Chondrocyte (in vitro differentiated cells): ENCODE results near the gene TEX2. TPM values are rescaled to one million over a fixed set of nuclear protein-coding genes. Genes with fewer than 3 reads are reported as not detected.

ENCODE experiments used
- DNase-seq: peaks from one replicate; pipeline ENCODE4 v3.0.0; 2021; ENCODE audit warnings: mixed read lengths, low spot score
- H3K27ac Mint-ChIP-seq: one replicate; pipeline ENCODE4 v1.8.0; 2021; ENCODE audit warnings: mild to moderate bottlenecking, moderate library complexity, mixed read lengths; ENCODE audit not compliant: unreplicated experiment
- H3K27me3 Mint-ChIP-seq: 2 replicates; pipeline ENCODE4 v1.8.0; 2021; ENCODE audit warnings: low read depth, mixed read lengths
- H3K36me3 Mint-ChIP-seq: 2 replicates; pipeline ENCODE4 v1.8.0; 2021; ENCODE audit warnings: low read depth, mixed read lengths
- H3K4me1 Mint-ChIP-seq: 2 replicates; pipeline ENCODE4 v1.8.0; 2021; ENCODE audit warnings: low read depth, mild to moderate bottlenecking, mixed read lengths
- H3K4me3 Mint-ChIP-seq: one replicate; pipeline ENCODE4 v1.8.0; 2021; ENCODE audit warnings: mild to moderate bottlenecking, moderate library complexity, mixed read lengths; ENCODE audit not compliant: unreplicated experiment
- H3K9me3 Mint-ChIP-seq: 2 replicates; pipeline ENCODE4 v1.8.0; 2021; ENCODE audit warnings: low read depth, mixed read lengths
- CTCF ChIP-seq: fragments of 200-600 bp; sonication (generic); IDR thresholded peaks from 2 replicates; pipeline ENCODE4 v1.5.0; 2021; ENCODE audit warnings: antibody characterized with exemption, mild to moderate bottlenecking, moderate library complexity
- total RNA-seq: library from RNA; stranded (reverse); gene quantifications from 3 replicates; pipeline ENCODE4 v1.2.1, GENCODE V29; 2021

The TEX2 gene
- total RNA-seq, 1 donor from 2014 or later: 47.3 TPM

- no peak for DNase-seq
- peaks cover 20% of the 10 kb centered on the region for H3K4me1 Mint-ChIP-seq
- no peaks in the 10 kb centered on the region for H3K27me3 Mint-ChIP-seq
- H3K4me3 Mint-ChIP-seq: no peak overlapping the region
- TF ChIP-seq CTCF: no peak
- no peaks in the 10 kb centered on the region for H3K36me3 Mint-ChIP-seq
- H3K9me3 Mint-ChIP-seq: peaks cover under 1% of the 10 kb centered on the region
- peak overlapping the region; percentile 87 for H3K27ac Mint-ChIP-seq
These were observed 14.0 kb upstream of the TEX2 start for GRCh38 chr17:64276961-64277505.

- Mint-ChIP-seq H3K27ac (no peak overlapping the region), H3K27me3 (no peaks in the 10 kb centered on the region), H3K36me3 (no peaks in the 10 kb centered on the region), H3K9me3 (peaks cover 3% of the 10 kb centered on the region), H3K4me3 (no peak overlapping the region), H3K4me1 (peaks cover 31% of the 10 kb centered on the region)
- no peak for DNase-seq
- no peak for TF ChIP-seq CTCF
These were observed 12.0 kb upstream of the TEX2 start for GRCh38 chr17:64275016-64275415.

- H3K27me3 Mint-ChIP-seq: no peaks in the 10 kb centered on the region
These were observed 9.9 kb upstream of the TEX2 start for GRCh38 chr17:64273006-64273405.

GRCh38 chr17:64270885-64271284 is 7.8 kb upstream of the TEX2 start:
- Mint-ChIP-seq H3K4me3 (no peak overlapping the region), H3K4me1 (peaks cover 13% of the 10 kb centered on the region), H3K9me3 (peaks cover 3% of the 10 kb centered on the region), H3K36me3 (no peaks in the 10 kb centered on the region), H3K27ac (no peak overlapping the region), H3K27me3 (no peaks in the 10 kb centered on the region)
- DNase-seq: no peak
- no peak for TF ChIP-seq CTCF

More at GRCh38 chr17:64273006-64273405, 9.9 kb upstream of the TEX2 start:
- Mint-ChIP-seq H3K27ac (no peak overlapping the region), H3K4me3 (no peak overlapping the region), H3K4me1 (peaks cover 23% of the 10 kb centered on the region), H3K9me3 (peaks cover 3% of the 10 kb centered on the region), H3K36me3 (no peaks in the 10 kb centered on the region)
- DNase-seq: no peak
- TF ChIP-seq CTCF: no peak

- Mint-ChIP-seq H3K4me1 (peaks cover 13% of the 10 kb centered on the region), H3K27ac (no peak overlapping the region), H3K36me3 (no peaks in the 10 kb centered on the region), H3K9me3 (peaks cover 3% of the 10 kb centered on the region), H3K27me3 (no peaks in the 10 kb centered on the region), H3K4me3 (no peak overlapping the region)
- no peak for TF ChIP-seq CTCF
- DNase-seq: no peak
These were observed 6.9 kb upstream of the TEX2 start for GRCh38 chr17:64269687-64270649.
